ENCODE results near the gene IFT25. TPM values are rescaled to one million over a fixed set of nuclear protein-coding genes. Genes with fewer than 3 reads are reported as not detected.

IFT25 gene
- total RNA-seq, 1 donor from 2014 or later: 61.6 TPM

GRCh38 chr1:53957194-53957818 is 11.8 kb upstream of the IFT25 start:
- intact Hi-C loops (cut with micrococcal nuclease): no loop called here

GRCh38 chr1:53956308-53957168 is 11.0 kb upstream of the IFT25 start:
- intact Hi-C loops (cut with micrococcal nuclease): no loop called here

- intact Hi-C loops (cut with micrococcal nuclease): no loop called here
Observed at GRCh38 chr1:53954128-53954527, 8.6 kb upstream of the IFT25 start.

- intact Hi-C loops (cut with micrococcal nuclease): no loop called here
Observed at GRCh38 chr1:53951697-53952096, 6.2 kb upstream of the IFT25 start.

- intact Hi-C loops (cut with micrococcal nuclease): loop anchor here (1.0 to 5.0 kb wide), 5 partner anchors 71 to 813 kb away; partner anchors contain the start of genes LRP8, PARS2 and TTC4
Observed at GRCh38 chr1:53949023-53949990, 3.8 kb upstream of the IFT25 start.

GRCh38 chr1:53948291-53948690 is 2.8 kb upstream of the IFT25 start:
- intact Hi-C loops (cut with micrococcal nuclease): loop anchor here (5.0 kb wide), 4 partner anchors 339 to 814 kb away; partner anchors contain the start of genes LRP8, PARS2 and TTC4

- intact Hi-C loops (cut with micrococcal nuclease): loop anchor here (5.0 kb wide), 4 partner anchors 340 to 815 kb away; partner anchors contain the start of genes LRP8, PARS2 and TTC4
Observed at GRCh38 chr1:53947172-53947907, 1.8 kb upstream of the IFT25 start.

GRCh38 chr1:53946252-53947171 is 1.0 kb upstream of the IFT25 start, which contains the start of gene LRRC42:
Gene LRRC42, plus strand, starts transcription at chr1:53946350. Its CDS starts 5,650 bp downstream, at chr1:53952000.
- intact Hi-C loops (cut with micrococcal nuclease): loop anchor here (1.0 to 5.0 kb wide), 6 partner anchors 57 to 816 kb away; partner anchors contain the start of genes LRP8, PARS2, TCEANC2 and TMEM59

- intact Hi-C loops (cut with micrococcal nuclease): loop anchor here (1.0 to 5.0 kb wide), 7 partner anchors 26 to 817 kb away; partner anchors contain the start of genes LRP8, NDC1, PARS2 and TTC4
Observed at GRCh38 chr1:53945183-53945432, 391 bp downstream of the IFT25 start.

- intact Hi-C loops (cut with micrococcal nuclease): loop anchor here (1.0 to 5.0 kb wide), 7 partner anchors 26 to 818 kb away; partner anchors contain the start of genes LRP8, NDC1, PARS2 and TTC4
Observed at GRCh38 chr1:53944469-53945182, 873 bp downstream of the IFT25 start.

GRCh38 chr1:53943490-53944043 is 1.9 kb downstream of the IFT25 start:
- intact Hi-C loops (cut with micrococcal nuclease): loop anchor here (2.0 kb wide), 1 partner anchor 25 kb away; no protein-coding TSS in a partner anchor

GRCh38 chr1:53943090-53943489 is 2.4 kb downstream of the IFT25 start:
- intact Hi-C loops (cut with micrococcal nuclease): no loop called here

- intact Hi-C loops (cut with micrococcal nuclease): no loop called here
Observed at GRCh38 chr1:53942127-53942957, 3.2 kb downstream of the IFT25 start.

- intact Hi-C loops (cut with micrococcal nuclease): no loop called here
Observed at GRCh38 chr1:53938136-53938830, 7.2 kb downstream of the IFT25 start.

- intact Hi-C loops (cut with micrococcal nuclease): no loop called here
Observed at GRCh38 chr1:53936430-53936829, 9.1 kb downstream of the IFT25 start.

- intact Hi-C loops (cut with micrococcal nuclease): no loop called here
Observed at GRCh38 chr1:53934170-53934765, 11.2 kb downstream of the IFT25 start.
